WTC11 (cell line): ENCODE results near the gene TBC1D20. TPM values are rescaled to one million over a fixed set of nuclear protein-coding genes. Genes with fewer than 3 reads are reported as not detected.
A peak's percentile ranks its signal among the peaks of the same experiment; 100 is the strongest.

ENCODE experiments used
- ATAC-seq: fragments of 200-7000 bp; cut with Tn5 transposase; 2 replicates; pipeline ENCODE4 v1.10.0; 2021; ENCODE audit warnings: mild to moderate bottlenecking, moderate library complexity
- CTCF ChIA-PET: fragments of 300-600 bp; sonication (Branson Sonifier 250); formaldehyde crosslinking; loops from one replicate; lab custom pipeline; 2021; ENCODE audit warnings: antibody characterized with exemption; lab: Charles Lee
- POLR2A ChIA-PET: fragments of 350-600 bp; sonication (Branson Sonifier 250); formaldehyde crosslinking; loops from one replicate; lab custom pipeline; 2021; ENCODE audit warnings: antibody characterized with exemption; lab: Charles Lee
- DNase-seq: peaks from one replicate; pipeline ENCODE4 v3.0.0; 2021; ENCODE audit warnings: low spot score
- H3K27ac Mint-ChIP-seq: 2 replicates; pipeline ENCODE4 v1.8.0; 2021; ENCODE audit warnings: mixed read lengths
- H3K27me3 Mint-ChIP-seq: 2 replicates; pipeline ENCODE4 v1.8.0; 2021; ENCODE audit warnings: low read depth, mild to moderate bottlenecking, moderate library complexity, mixed read lengths
- H3K36me3 Mint-ChIP-seq: 2 replicates; pipeline ENCODE4 v1.8.0; 2021; ENCODE audit warnings: mixed read lengths
- H3K4me1 Mint-ChIP-seq: 2 replicates; pipeline ENCODE4 v1.8.0; 2022; ENCODE audit warnings: mixed read lengths
- H3K4me3 Mint-ChIP-seq: 2 replicates; pipeline ENCODE4 v1.8.0; 2021; ENCODE audit warnings: mild to moderate bottlenecking, moderate library complexity, mixed read lengths
- H3K9me3 Mint-ChIP-seq: 2 replicates; pipeline ENCODE4 v1.8.0; 2021; ENCODE audit warnings: mixed read lengths
- ARID4B ChIP-seq: sonication (generic); formaldehyde crosslinking; IDR thresholded peaks from 2 replicates; pipeline ENCODE4 v1.8.0; 2023; ENCODE audit warnings: missing genetic modification reagents, mild to moderate bottlenecking, borderline replicate concordance
- ATF6 ChIP-seq: sonication (generic); formaldehyde crosslinking; IDR thresholded peaks from 2 replicates; pipeline ENCODE4 v1.8.1; 2023; ENCODE audit warnings: mild to moderate bottlenecking, missing genetic modification reagents
- E2F5 ChIP-seq: sonication (generic); formaldehyde crosslinking; IDR thresholded peaks from 2 replicates; pipeline ENCODE4 v1.8.1; 2022; ENCODE audit warnings: mild to moderate bottlenecking, moderate library complexity, missing genetic modification reagents
- FOXK1 ChIP-seq: sonication (generic); formaldehyde crosslinking; IDR thresholded peaks from 2 replicates; pipeline ENCODE4 v1.8.0; 2022; ENCODE audit warnings: mild to moderate bottlenecking, moderate library complexity, missing genetic modification reagents
- HMGA2 ChIP-seq: fragments of 250-450 bp; sonication (Bioruptor Pico); IDR thresholded peaks from 2 replicates; pipeline ENCODE4 v1.4.0; 2021; ENCODE audit warnings: mild to moderate bottlenecking, moderate library complexity
- NFE2L1 ChIP-seq: sonication (generic); formaldehyde crosslinking; IDR thresholded peaks from 2 replicates; pipeline ENCODE4 v1.8.1; 2023; ENCODE audit warnings: missing genetic modification reagents
- NFYB ChIP-seq: sonication (generic); formaldehyde crosslinking; conservative IDR thresholded peaks from 2 replicates; pipeline ENCODE4 v1.8.0; 2022; ENCODE audit warnings: low read depth, missing genetic modification reagents
- NR1H2 ChIP-seq: sonication (generic); formaldehyde crosslinking; IDR thresholded peaks from 2 replicates; pipeline ENCODE4 v1.9.0; 2021; ENCODE audit warnings: mild to moderate bottlenecking, moderate library complexity, missing genetic modification reagents
- PREB ChIP-seq: sonication (generic); formaldehyde crosslinking; IDR thresholded peaks from 2 replicates; pipeline ENCODE4 v1.8.1; 2022; ENCODE audit warnings: mild to moderate bottlenecking, missing genetic modification reagents, moderate library complexity, borderline replicate concordance
- PRRX2 ChIP-seq: fragments of 250-450 bp; sonication (Bioruptor Pico); IDR thresholded peaks from 2 replicates; pipeline ENCODE4 v1.8.0; 2021; ENCODE audit warnings: mild to moderate bottlenecking
- SMAD3 ChIP-seq: sonication (generic); formaldehyde crosslinking; IDR thresholded peaks from 2 replicates; pipeline ENCODE4 v1.8.0; 2022; ENCODE audit warnings: missing genetic modification reagents, mild to moderate bottlenecking, borderline replicate concordance
- TCF7 ChIP-seq: sonication (generic); formaldehyde crosslinking; IDR thresholded peaks from 2 replicates; pipeline ENCODE4 v1.8.0; 2022; ENCODE audit warnings: mild to moderate bottlenecking, low read depth, missing genetic modification reagents, moderate library complexity
- TEAD1 ChIP-seq: sonication (generic); formaldehyde crosslinking; IDR thresholded peaks from 2 replicates; pipeline ENCODE4 v1.8.0; 2022; ENCODE audit warnings: mild to moderate bottlenecking, missing genetic modification reagents
- ZBTB21 ChIP-seq: sonication (generic); formaldehyde crosslinking; IDR thresholded peaks from 2 replicates; pipeline ENCODE4 v1.8.1; 2023; ENCODE audit warnings: mild to moderate bottlenecking, missing genetic modification reagents, borderline replicate concordance
- ZNF232 ChIP-seq: sonication (generic); formaldehyde crosslinking; IDR thresholded peaks from 2 replicates; pipeline ENCODE4 v1.8.0; 2022; ENCODE audit warnings: mild to moderate bottlenecking, missing genetic modification reagents
- ZNF263 ChIP-seq: sonication (generic); formaldehyde crosslinking; IDR thresholded peaks from 2 replicates; pipeline ENCODE4 v1.8.1; 2022; ENCODE audit warnings: low read depth, mild to moderate bottlenecking, moderate library complexity, missing genetic modification reagents
- ZNF512 ChIP-seq: sonication (generic); formaldehyde crosslinking; IDR thresholded peaks from 2 replicates; pipeline ENCODE4 v1.8.1; 2022; ENCODE audit warnings: missing genetic modification reagents, borderline replicate concordance
- total RNA-seq: library from RNA; stranded (reverse); gene quantifications from 3 replicates; pipeline ENCODE4 v1.2.3, GENCODE V29; 2021

TBC1D20 gene
- total RNA-seq, 1 experiment from 2014 or later, result 14.6 TPM

GRCh38 chr20:503048-503737 lies 40.9 kb upstream of the TBC1D20 start:
- no peaks in the 10 kb centered on the region for H3K4me1 Mint-ChIP-seq
- CTCF ChIA-PET, result interaction anchor here (0.9 kb wide), 1 partner anchor 142 kb away, joined by 3 read pairs; no protein-coding TSS in a partner anchor
- H3K36me3 Mint-ChIP-seq, result peaks cover 73% of the 10 kb centered on the region
- ATAC-seq (no peak), DNase-seq (no peak)
- no peaks in the 10 kb centered on the region for H3K27me3 Mint-ChIP-seq
- no peak overlapping the region for H3K4me3 Mint-ChIP-seq
- TF ChIP-seq HMGA2 (CRISPR knock-in tag) (no peak), ARID4B (CRISPR knock-in tag) (no peak), ZNF232 (CRISPR knock-in tag) (no peak), NR1H2 (CRISPR knock-in tag) (no peak), PRRX2 (CRISPR knock-in tag) (no peak), PREB (CRISPR knock-in tag) (no peak), FOXK1 (CRISPR knock-in tag) (no peak), SMAD3 (CRISPR knock-in tag) (no peak)
- TF ChIP-seq, all 79 proteins: peak for 0
- POLR2A ChIA-PET, result no interaction called here
- no peaks in the 10 kb centered on the region for H3K9me3 Mint-ChIP-seq
- peak overlapping the region; percentile 29; the same call in 1 of the 2 replicates for H3K27ac Mint-ChIP-seq

GRCh38 chr20:497979-498378 lies 35.6 kb upstream of the TBC1D20 start:
- CTCF ChIA-PET, result no interaction called here
- POLR2A ChIA-PET, result no interaction called here
- no peak for ATAC-seq
- DNase-seq, result no peak
- Mint-ChIP-seq H3K4me3 (no peak overlapping the region), H3K27ac (no peak overlapping the region), H3K27me3 (no peaks in the 10 kb centered on the region), H3K9me3 (no peaks in the 10 kb centered on the region), H3K4me1 (no peaks in the 10 kb centered on the region), H3K36me3 (peaks cover 70% of the 10 kb centered on the region)
- TF ChIP-seq TCF7 (CRISPR knock-in tag) (no peak), ARID4B (CRISPR knock-in tag) (no peak), NFYB (CRISPR knock-in tag) (no peak), ATF6 (CRISPR knock-in tag) (no peak), NFE2L1 (CRISPR knock-in tag) (no peak), FOXK1 (CRISPR knock-in tag) (no peak), ZBTB21 (CRISPR knock-in tag) (no peak), ZNF512 (no peak), ZNF263 (CRISPR knock-in tag) (no peak), PRRX2 (CRISPR knock-in tag) (no peak), TEAD1 (CRISPR knock-in tag) (no peak), E2F5 (CRISPR knock-in tag) (no peak)
